ENCODE measurements around the gene RDH13. TPM values are rescaled to one million over a fixed set of nuclear protein-coding genes. Genes with fewer than 3 reads are reported as not detected.

RDH13 gene
- total RNA-seq, 1 experiment from 2014 or later = 25.8 TPM

- no peaks in the 10 kb centered on the region for H3K27me3 Mint-ChIP-seq (ENCODE audit: insufficient read depth, unreplicated experiment)
- no peak overlapping the region for H3K27ac Mint-ChIP-seq (ENCODE audit: low read depth, unreplicated experiment)
- no peak overlapping the region for H3K4me3 Mint-ChIP-seq (ENCODE audit: unreplicated experiment)
- no peaks in the 10 kb centered on the region for H3K9me3 Mint-ChIP-seq (ENCODE audit: unreplicated experiment)
- ChIA-PET POLR2A (no interaction called here), CTCF (interaction anchor here (0.6 to 1.5 kb wide), 2 partner anchors 9 to 226 kb away, joined by 3 to 6 read pairs; no protein-coding TSS in a partner anchor)
- no peak for TF ChIP-seq CTCF (IDR thresholded peaks at IDR 0.05; ENCODE audit: unreplicated experiment)
- H3K36me3 Mint-ChIP-seq (ENCODE audit: insufficient read depth, unreplicated experiment) = peaks cover 9% of the 10 kb centered on the region
- intact Hi-C loops (cut with micrococcal nuclease) = no loop called here
- DNase-seq (ENCODE audit: unreplicated experiment) = no peak
- no peaks in the 10 kb centered on the region for H3K4me1 Mint-ChIP-seq (ENCODE audit: insufficient read depth, unreplicated experiment)
- no TSS peak for BruUV-seq (replicated peaks)
These were observed 31.7 kb upstream of the RDH13 start for GRCh38 chr19:55094456-55095259.

- no TSS peak for BruUV-seq (replicated peaks)
- CTCF ChIA-PET = no interaction called here
- H3K4me3 Mint-ChIP-seq (ENCODE audit: unreplicated experiment) = no peak overlapping the region
These were observed 29.7 kb upstream of the RDH13 start for GRCh38 chr19:55092423-55093318.

GRCh38 chr19:55091955-55092354 lies 29.0 kb upstream of the RDH13 start:
- intact Hi-C loops (cut with micrococcal nuclease) = no loop called here
- no peaks in the 10 kb centered on the region for H3K9me3 Mint-ChIP-seq (ENCODE audit: unreplicated experiment)
- BruUV-seq (replicated peaks) = no TSS peak
- no peaks in the 10 kb centered on the region for H3K27me3 Mint-ChIP-seq (ENCODE audit: insufficient read depth, unreplicated experiment)
- H3K36me3 Mint-ChIP-seq (ENCODE audit: insufficient read depth, unreplicated experiment) = peaks cover 22% of the 10 kb centered on the region
- H3K4me3 Mint-ChIP-seq (ENCODE audit: unreplicated experiment) = no peak overlapping the region
- no peak for TF ChIP-seq CTCF (IDR thresholded peaks at IDR 0.05; ENCODE audit: unreplicated experiment)
- DNase-seq (ENCODE audit: unreplicated experiment) = no peak
- H3K27ac Mint-ChIP-seq (ENCODE audit: low read depth, unreplicated experiment) = no peak overlapping the region
- ChIA-PET CTCF (no interaction called here), POLR2A (no interaction called here)
- peaks cover 10% of the 10 kb centered on the region for H3K4me1 Mint-ChIP-seq (ENCODE audit: insufficient read depth, unreplicated experiment)

More at GRCh38 chr19:55092423-55093318, 29.7 kb upstream of the RDH13 start:
- H3K27me3 Mint-ChIP-seq (ENCODE audit: insufficient read depth, unreplicated experiment) = no peaks in the 10 kb centered on the region
- H3K9me3 Mint-ChIP-seq (ENCODE audit: unreplicated experiment) = no peaks in the 10 kb centered on the region
- peaks cover 10% of the 10 kb centered on the region for H3K4me1 Mint-ChIP-seq (ENCODE audit: insufficient read depth, unreplicated experiment)
- DNase-seq (ENCODE audit: unreplicated experiment) = no peak
- H3K27ac Mint-ChIP-seq (ENCODE audit: low read depth, unreplicated experiment) = no peak overlapping the region
- H3K36me3 Mint-ChIP-seq (ENCODE audit: insufficient read depth, unreplicated experiment) = peaks cover 22% of the 10 kb centered on the region
- POLR2A ChIA-PET = no interaction called here
- TF ChIP-seq CTCF (IDR thresholded peaks at IDR 0.05; ENCODE audit: unreplicated experiment) = no peak
- intact Hi-C loops (cut with micrococcal nuclease) = no loop called here
